ENCODE measurements around the gene SLC38A11. TPM values are rescaled to one million over a fixed set of nuclear protein-coding genes. Genes with fewer than 3 reads are reported as not detected.

The SLC38A11 gene
- total RNA-seq, 1 donor from 2014 or later: not detected

GRCh38 chr2:164915566-164915965 is 39.8 kb downstream of the SLC38A11 start:
- no peak for DNase-seq

- DNase-seq: no peak
These were observed 41.5 kb downstream of the SLC38A11 start for GRCh38 chr2:164913640-164914350.

- DNase-seq: no peak
These were observed 42.3 kb downstream of the SLC38A11 start for GRCh38 chr2:164913011-164913410.

DNA sequence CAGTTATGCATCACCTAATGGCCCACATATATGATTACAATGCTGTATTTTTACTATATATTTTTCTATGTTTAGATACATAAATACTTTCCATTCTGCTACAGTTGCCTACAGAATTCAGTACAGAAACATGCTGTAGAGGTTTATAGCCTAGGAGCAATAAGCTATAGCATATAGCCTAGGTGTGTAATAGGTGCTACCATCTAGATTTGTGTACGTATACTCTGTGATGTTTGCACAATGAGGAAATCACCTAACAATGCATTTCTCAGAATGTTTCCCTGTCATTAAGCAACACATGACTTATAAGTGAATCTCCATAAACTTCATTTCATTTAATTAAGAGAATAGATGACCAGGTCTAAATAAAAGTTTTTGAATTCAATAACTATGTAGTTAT is 43.5 kb downstream of the SLC38A11 start:
- no peak for DNase-seq

GRCh38 chr2:164910101-164910899 is 45.0 kb downstream of the SLC38A11 start:
- DNase-seq: no peak

DNA sequence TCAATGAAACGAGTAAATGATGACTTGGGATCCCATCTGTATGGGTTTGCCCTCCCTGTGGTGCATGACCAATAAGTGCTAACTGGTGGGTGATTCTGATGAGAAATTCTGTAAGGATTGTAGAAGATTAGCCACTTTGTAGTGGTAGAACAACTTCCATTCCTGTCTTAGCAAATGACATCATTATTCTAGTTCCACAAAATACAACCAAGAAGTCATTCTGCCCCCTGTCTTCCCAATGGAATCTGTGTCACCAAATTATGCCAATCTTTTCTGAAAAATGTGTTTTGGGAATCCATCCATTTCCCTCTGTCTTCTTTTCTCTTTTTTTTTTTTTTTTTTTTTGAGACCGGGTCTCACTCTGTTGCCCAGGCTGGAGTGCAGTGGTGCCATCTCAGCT is 48.4 kb downstream of the SLC38A11 start:
- DNase-seq: no peak

GRCh38 chr2:164905307-164905706 is 50.0 kb downstream of the SLC38A11 start:
- DNase-seq: no peak

- DNase-seq: no peak
These were observed 51.4 kb downstream of the SLC38A11 start for GRCh38 chr2:164903951-164904350.

DNA sequence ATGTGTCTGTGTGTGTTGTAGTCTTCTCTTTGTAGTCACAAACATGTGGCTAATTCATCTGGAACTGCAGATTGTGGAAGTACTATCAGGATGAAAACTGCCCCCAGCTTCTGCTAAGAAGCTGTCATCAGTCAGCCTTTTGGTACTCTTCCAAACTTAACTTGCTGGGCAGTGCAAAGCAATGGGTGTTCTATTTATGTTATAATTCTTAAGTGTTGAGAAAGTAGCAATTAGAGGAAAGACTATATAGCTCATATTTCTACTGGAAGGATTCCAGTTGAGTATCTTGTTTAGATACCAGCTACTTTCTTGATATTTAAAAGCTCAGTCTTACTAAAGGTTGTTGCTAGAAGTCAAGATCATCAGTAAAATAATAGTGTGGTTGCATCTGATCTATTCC is 52.1 kb downstream of the SLC38A11 start:
- DNase-seq: no peak

DNA sequence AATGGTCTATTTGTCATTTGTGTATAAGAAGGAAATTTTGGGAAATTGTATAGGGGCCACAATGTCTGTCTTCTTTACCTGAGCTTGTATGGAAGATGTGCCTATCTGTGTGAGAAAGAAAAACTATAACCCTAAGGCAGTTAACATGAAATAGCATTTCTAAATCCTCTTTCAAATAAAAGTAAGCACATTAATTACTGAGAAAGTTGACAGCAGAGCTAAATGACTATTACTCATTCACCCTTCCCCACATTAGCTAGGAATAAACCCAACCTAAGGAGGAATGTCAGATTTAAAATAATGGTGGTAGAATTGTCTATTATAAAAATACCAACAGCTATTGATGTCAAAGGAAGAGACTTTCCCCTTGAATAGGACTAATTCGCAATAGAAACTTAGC is 56.2 kb downstream of the SLC38A11 start:
- DNase-seq: no peak

DNA sequence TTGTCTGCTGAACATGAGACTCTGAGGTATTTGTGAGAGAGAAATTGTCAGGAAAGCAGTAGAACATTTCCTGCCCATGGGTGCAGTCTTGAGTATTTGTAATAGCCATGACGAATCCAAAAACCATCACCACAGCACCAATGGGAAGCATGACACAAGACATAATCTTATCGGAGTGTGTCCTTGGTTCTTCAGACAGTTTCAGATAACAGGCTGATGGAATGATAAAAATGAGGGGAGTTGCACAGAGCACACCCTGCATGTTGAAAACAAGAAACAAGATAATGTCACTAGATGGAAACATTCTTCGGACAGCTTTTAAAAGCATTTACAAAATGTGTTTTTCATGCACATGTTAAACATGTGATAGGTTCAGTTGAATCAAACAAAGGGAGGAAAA is 56.9 kb downstream of the SLC38A11 start:
- no peak for DNase-seq

DNA sequence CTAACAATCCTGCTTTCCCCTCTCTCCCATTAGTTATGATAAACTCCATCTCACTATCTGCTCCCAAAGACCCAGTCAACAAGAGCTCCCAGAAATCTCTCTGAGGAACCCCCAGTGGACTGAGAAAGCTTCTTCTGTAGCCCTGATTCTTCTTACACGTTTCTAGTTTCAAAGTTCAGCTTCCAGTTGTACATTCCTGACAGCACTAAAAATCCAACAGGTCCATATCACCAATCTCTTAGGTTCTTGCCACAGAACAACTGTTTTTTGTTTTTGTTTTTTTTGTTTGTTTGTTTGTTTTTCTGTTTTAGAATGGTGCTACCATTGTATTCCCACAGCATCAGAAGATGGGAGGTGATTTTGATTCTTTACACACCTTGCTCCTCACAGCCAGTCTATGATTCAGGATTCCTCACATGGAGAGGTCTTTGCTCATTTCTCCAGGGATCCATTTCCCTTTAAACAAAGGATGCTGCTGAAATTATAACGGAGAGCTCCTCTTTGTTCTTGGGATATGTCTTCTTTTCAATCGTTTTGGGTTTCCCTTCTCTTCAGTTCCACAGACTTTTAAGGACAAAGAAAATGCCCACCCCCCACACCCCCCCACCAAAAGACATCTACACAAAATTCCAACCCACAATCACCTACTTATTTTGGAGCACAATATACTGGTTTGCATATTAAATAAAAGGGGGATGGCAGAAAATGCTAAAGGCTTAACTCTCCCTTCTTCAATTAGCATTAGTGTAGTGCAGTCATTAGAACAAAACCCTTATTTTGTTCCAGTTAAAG is 57.7 kb downstream of the SLC38A11 start:
- no peak for DNase-seq

DNA sequence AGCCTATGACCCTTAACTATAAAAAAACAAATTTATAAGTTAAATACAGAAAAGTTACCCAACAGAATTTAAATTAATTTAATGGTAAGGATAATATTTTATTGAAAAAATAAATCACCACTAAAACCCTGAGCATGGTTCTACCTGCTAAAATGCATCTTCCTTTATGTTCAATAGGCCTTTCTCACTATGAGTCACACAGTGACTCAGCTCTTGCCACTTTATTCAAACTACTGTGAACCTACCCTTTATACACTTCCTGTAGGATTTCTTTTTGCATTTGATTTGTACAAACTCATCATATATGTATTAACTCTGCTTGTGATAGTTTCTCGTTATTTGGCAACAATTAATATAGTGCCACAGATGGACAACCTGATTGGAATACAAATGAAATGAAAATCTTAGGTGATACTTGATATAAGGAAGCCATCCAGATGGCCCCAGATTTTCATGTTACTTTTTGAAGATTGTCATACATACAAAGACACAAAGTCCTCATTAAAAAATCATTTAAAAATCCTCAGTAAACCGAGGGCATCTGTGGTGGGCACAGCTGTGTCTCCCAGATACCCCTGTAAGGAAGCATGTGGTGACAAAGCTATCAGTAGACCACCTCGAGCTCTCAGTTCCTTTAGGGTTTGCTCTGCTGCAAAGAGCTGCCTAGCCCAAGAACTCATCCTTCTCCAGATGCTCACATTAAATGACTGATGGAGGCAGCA is 58.5 kb downstream of the SLC38A11 start:
- no peak for DNase-seq

DNA sequence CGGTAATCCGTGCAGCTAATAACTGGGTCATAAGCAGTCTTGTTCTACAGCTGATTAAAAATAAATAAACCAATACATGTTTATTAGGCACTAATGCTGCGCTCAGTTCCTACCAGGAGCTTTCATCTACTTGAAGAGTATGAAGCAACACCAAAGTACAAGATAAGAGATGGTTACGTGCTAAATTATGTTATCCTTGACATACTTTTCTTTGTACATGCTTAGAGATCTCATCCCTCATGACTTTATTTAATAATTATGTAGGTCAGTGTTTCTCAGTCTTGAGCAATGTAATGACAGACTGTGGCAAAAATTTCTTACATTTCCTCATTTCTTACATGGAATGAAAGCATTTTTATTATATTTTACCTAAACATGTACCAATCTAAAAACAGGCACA is 59.1 kb downstream of the SLC38A11 start:
- DNase-seq: no peak

- DNase-seq: no peak
These were observed 63.9 kb downstream of the SLC38A11 start for GRCh38 chr2:164891460-164891859.

DNA sequence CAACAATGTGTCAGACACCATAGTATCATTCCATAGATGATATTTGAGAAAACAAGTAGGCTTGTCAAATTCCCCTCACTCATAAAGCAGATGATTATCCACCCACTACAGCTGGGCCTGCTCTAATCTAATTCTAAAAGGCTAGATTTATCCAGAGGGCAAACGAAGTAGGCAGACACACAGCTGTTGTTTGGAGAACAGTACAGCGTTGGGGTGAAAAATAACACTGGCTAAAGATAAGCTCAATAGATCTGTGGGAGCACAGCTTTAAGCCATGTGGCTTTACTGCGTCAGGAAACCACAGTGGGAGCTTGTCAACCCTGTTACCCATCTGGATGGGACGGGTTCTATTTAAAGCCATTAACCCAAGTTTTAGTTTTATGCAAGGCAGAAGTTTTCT is 64.8 kb downstream of the SLC38A11 start:
- peak; percentile 70 for DNase-seq

DNA sequence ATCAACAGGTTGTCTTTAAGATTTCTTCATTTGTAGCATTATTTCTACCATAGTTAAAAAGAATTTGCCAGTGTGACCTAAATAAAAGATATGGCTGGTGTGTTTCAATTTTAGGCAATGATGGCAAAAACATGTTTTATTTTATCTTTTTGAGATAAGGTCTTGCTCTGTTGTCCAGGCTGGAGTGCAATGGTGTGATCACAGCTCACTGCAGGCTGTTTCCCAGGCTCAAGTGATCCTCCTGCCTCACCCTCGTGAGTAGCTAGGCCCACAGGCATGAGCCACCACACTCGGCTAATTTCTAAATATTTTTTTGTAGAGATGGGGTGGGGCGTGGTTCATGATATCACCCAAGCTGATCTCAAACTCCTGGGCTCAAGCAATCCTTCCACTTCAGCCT is 66.7 kb downstream of the SLC38A11 start:
- DNase-seq: no peak

DNA sequence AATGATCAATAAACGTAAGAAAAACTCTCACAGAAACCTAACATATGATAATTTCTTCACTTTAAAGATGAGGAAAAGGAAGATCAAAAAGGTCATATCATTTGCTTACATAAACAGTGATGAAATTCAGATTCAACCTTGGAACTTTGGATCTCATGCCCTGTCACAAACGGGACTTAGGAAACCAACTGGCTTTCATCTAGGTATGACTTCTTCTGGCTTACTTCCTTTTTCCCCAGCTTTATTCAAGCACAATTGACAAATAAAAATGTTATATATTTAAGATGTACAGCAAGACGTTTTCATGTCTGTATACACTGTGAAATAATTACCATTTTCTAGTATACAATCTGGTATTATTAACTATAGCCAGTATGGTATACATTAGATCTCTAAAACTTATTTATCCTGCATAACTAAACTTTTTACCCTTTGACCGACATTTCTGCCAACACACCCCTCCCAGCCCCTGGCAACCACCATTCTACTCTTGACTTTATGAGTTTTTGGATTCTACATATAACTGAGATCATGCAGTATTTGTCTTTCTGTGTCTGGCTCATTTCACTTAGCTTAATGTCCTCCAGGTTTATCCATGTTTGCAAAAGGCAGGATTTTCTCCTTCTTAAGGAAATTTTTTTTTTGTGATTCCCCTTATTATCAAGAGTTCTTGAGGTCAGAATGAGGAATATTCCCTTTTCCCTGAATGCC is 67.7 kb downstream of the SLC38A11 start:
- no peak for DNase-seq

- DNase-seq: no peak
These were observed 73.0 kb downstream of the SLC38A11 start for GRCh38 chr2:164882276-164882675.

GRCh38 chr2:164881524-164881923 is 73.8 kb downstream of the SLC38A11 start:
- DNase-seq: no peak

DNA sequence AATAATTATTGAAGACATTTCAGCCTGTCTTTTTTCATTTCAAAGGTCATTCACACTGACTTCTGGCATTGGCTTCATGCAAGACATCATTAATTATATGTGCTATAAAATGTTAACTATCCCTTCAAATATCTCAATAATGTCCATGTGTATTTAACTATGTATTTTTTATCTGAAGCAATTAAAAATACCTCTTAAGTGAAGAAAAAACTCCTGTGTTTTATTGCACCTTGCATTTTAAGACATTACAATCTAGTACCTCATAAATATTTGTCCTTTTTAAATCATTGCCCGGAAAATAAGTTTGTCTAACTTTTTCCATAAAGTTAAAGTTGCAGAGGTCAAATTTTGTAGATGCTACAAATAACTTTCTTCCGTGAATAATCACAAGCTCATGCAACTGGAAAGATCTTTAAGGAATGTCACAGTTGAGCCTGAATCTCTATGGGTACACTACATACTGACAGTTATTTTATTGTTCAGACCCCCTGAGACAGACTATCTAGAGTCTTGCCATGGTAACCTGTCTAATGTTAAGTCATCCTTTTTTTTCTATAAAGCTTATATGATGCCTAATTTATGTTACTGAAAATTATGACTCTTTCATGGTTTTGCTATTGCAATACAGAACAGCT is 75.3 kb downstream of the SLC38A11 start:
- DNase-seq: no peak

All from tongue (tissue), 2 donors.